CD4-positive, alpha-beta T cell (primary cell): ENCODE data around the gene ENTPD5. TPM values are rescaled to one million over a fixed set of nuclear protein-coding genes. Genes with fewer than 3 reads are reported as not detected.
A peak's percentile ranks its signal among the peaks of the same experiment; 100 is the strongest.

Source experiments
- ATAC-seq: fragments of 200-7000 bp; cut with Tn5 transposase; one replicate; pipeline ENCODE4 v1.10.0; 2022; ENCODE audit warnings: mild to moderate bottlenecking; ENCODE audit not compliant: poor library complexity
- CTCF ChIA-PET: fragments of 350-600 bp; sonication (Branson Sonifier 250); formaldehyde crosslinking; loops from one replicate; lab custom pipeline; 2021; ENCODE audit warnings: antibody characterized with exemption, inconsistent platforms; lab: Charles Lee
- POLR2A ChIA-PET: fragments of 350-600 bp; sonication (Branson Sonifier 250); formaldehyde crosslinking; loops from one replicate; lab custom pipeline; 2021; ENCODE audit warnings: antibody characterized with exemption, inconsistent platforms; lab: Charles Lee
- DNase-seq, 14 experiments: peaks; one replicate each; pipeline ENCODE4 v3.0.0-alpha.2; 2013 to 2020; ENCODE audit warnings: mixed read lengths in 2 of 14
- H3K27ac ChIP-seq, 2 donors: one replicate each; pipeline versions ENCODE4 v1.5.1 to v1.7.0; 2013; ENCODE audit warnings: low read length in 2 of 2, low read depth in 1 of 2, mild to moderate bottlenecking in 1 of 2
- H3K27me3 ChIP-seq, 2 experiments: 1 replicate in 1 of 2; 2 replicates in 1 of 2; pipeline versions ENCODE4 v1.6.1 to v1.7.0; 2013; ENCODE audit warnings: low read length in 2 of 2, control low read depth in 1 of 2, mild to moderate bottlenecking in 1 of 2, moderate library complexity in 1 of 2; ENCODE audit not compliant: insufficient read depth in 2 of 2, control insufficient read depth in 1 of 2
- H3K36me3 ChIP-seq: one replicate; pipeline ENCODE4 v1.6.1; 2013; ENCODE audit warnings: low read length, control low read depth; ENCODE audit not compliant: insufficient read depth
- H3K4me1 ChIP-seq: one replicate; pipeline ENCODE4 v1.6.1; 2013; ENCODE audit warnings: low read length, control low read depth; ENCODE audit not compliant: insufficient read depth
- H3K4me3 ChIP-seq: one replicate; pipeline ENCODE4 v1.5.1; 2013; ENCODE audit warnings: mild to moderate bottlenecking, low read length, moderate library complexity
- H3K9me3 ChIP-seq, 2 experiments: 1 replicate in 1 of 2; 2 replicates in 1 of 2; pipeline versions ENCODE4 v1.6.1 to v1.7.0; 2013; ENCODE audit warnings: low read length in 2 of 2, mild to moderate bottlenecking in 2 of 2, control low read depth in 1 of 2, moderate library complexity in 1 of 2; ENCODE audit not compliant: control insufficient read depth in 1 of 2, insufficient read depth in 1 of 2
- H3K27ac Mint-ChIP-seq: one replicate; pipeline ENCODE4 v1.8.0; 2020; ENCODE audit warnings: mixed read lengths
- H3K27me3 Mint-ChIP-seq: one replicate; pipeline ENCODE4 v1.8.0; 2021; ENCODE audit warnings: mixed read lengths
- H3K36me3 Mint-ChIP-seq: one replicate; pipeline ENCODE4 v1.8.0; 2021; ENCODE audit warnings: low read depth, mixed read lengths
- H3K4me1 Mint-ChIP-seq: one replicate; pipeline ENCODE4 v1.8.0; 2021; ENCODE audit warnings: low read depth, mixed read lengths
- H3K4me3 Mint-ChIP-seq: one replicate; pipeline ENCODE4 v1.8.0; 2020; ENCODE audit warnings: mild to moderate bottlenecking, mixed read lengths
- H3K9me3 Mint-ChIP-seq: one replicate; pipeline ENCODE4 v1.8.0; 2020; ENCODE audit warnings: mixed read lengths
- intact Hi-C, 2 experiments: fragments of 100-400 bp; cut with DNase I in 1 of 2; cut with micrococcal nuclease in 1 of 2; formaldehyde crosslinking; loops; one replicate each; pipeline versions ENCODE4 v1.15.1 to v1.9.0; 2023 to 2025; cut with DNase I, micrococcal nuclease
- total RNA-seq, 174 experiments: library from RNA in 2 of 174; stranded (reverse) in 2 of 174; gene quantifications; one replicate each; pipeline ENCODE4 v1.2.3 and lab custom pipeline; 2021 to 2026
- TF ChIP-seq, protein P1 (sequence below): fragments of 200-600 bp; IDR thresholded peaks from one replicate; pipeline ENCODE4 v1.8.0; 2022; ENCODE audit warnings: antibody characterized with exemption, mild to moderate bottlenecking

ENTPD5 gene
- total RNA-seq, 2 experiments from 2014 or later = 5.5 to 7.1 TPM

DNA sequence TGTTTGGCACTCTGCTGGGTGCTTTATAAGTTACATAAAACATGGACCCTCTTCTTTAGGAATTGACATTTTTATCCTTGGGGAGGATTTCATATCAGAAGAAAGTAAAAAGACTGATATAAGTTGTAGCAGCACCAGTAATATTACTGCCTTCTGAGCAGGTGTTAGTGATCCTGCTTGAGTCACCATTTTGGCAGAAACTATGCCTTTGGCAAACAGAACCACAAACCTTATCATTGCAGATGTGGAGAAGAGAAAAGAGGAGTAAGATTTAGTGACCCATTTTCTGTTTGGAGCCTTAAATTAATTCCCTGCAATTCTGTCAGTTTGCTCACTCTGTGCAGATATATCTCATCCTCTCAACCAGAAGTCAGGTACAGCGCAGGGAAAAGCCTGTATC, 109.4 kb downstream of the ENTPD5 start:
- intact Hi-C loops = no loop called here
- CTCF ChIA-PET = no interaction called here
- H3K9me3 Mint-ChIP-seq = peaks cover 5% of the 10 kb centered on the region

More for the DNA sequence above, 109.4 kb downstream of the ENTPD5 start:
- Mint-ChIP-seq H3K4me3 (no peak overlapping the region), H3K36me3 (peaks cover 95% of the 10 kb centered on the region), H3K27me3 (no peaks in the 10 kb centered on the region), H3K27ac (peak overlapping the region; percentile 32), H3K4me1 (peaks cover 4% of the 10 kb centered on the region)
- DNase-seq (no peak), ATAC-seq (no peak)
- TF ChIP-seq, protein P1, sequence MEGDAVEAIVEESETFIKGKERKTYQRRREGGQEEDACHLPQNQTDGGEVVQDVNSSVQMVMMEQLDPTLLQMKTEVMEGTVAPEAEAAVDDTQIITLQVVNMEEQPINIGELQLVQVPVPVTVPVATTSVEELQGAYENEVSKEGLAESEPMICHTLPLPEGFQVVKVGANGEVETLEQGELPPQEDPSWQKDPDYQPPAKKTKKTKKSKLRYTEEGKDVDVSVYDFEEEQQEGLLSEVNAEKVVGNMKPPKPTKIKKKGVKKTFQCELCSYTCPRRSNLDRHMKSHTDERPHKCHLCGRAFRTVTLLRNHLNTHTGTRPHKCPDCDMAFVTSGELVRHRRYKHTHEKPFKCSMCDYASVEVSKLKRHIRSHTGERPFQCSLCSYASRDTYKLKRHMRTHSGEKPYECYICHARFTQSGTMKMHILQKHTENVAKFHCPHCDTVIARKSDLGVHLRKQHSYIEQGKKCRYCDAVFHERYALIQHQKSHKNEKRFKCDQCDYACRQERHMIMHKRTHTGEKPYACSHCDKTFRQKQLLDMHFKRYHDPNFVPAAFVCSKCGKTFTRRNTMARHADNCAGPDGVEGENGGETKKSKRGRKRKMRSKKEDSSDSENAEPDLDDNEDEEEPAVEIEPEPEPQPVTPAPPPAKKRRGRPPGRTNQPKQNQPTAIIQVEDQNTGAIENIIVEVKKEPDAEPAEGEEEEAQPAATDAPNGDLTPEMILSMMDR = no peak
- peaks cover 87% of the 10 kb centered on the region for H3K36me3 ChIP-seq
- peaks cover 4 to 9% of the 10 kb centered on the region in 2 experiments for H3K9me3 ChIP-seq
- POLR2A ChIA-PET = no interaction called here
- H3K27me3 ChIP-seq = no peaks in the 10 kb centered on the region
- no peak overlapping the region for H3K4me3 ChIP-seq
- H3K27ac ChIP-seq = no peak overlapping the region
- H3K4me1 ChIP-seq = no peaks in the 10 kb centered on the region

Other genes starting within 250 kb of the ENTPD5 start
- 1 to 10 TPM in 1 of 2 experiments, under 1 TPM in 1; 0.70 to 1.1 TPM for gene PTGR2, start 167.5 kb downstream of the ENTPD5 start, total RNA-seq
- 10 to 100 TPM; 74.3 to 81.1 TPM for gene ZNF410, start 132.4 kb downstream of the ENTPD5 start, total RNA-seq
- gene FAM161B, start 69.2 kb downstream of the ENTPD5 start, total RNA-seq = 1 to 10 TPM; 1.5 to 1.7 TPM
- 10 to 100 TPM; 37.1 to 38.9 TPM for gene COQ6, start 69.0 kb downstream of the ENTPD5 start, total RNA-seq
- 1 to 10 TPM; 1.8 to 2.4 TPM for gene BBOF1, start 61 bp upstream of the ENTPD5 start, total RNA-seq
- gene ALDH6A1, start 65.2 kb upstream of the ENTPD5 start, total RNA-seq = 1 to 10 TPM; 5.3 to 6.2 TPM
- gene LIN52, start 65.7 kb upstream of the ENTPD5 start, total RNA-seq = 1 to 10 TPM; 5.4 to 6.8 TPM
- not detected for gene VSX2, start 220.2 kb upstream of the ENTPD5 start, total RNA-seq